ENCODE data around the gene ADAMTS2.
"Not testable (repeated sequence)": the region's sequence is repeated elsewhere in the genome, so short reads cannot be mapped to it uniquely, and the experiment has no call there.

ADAMTS2 gene

GRCh38 chr5:179294131-179294780 lies 51.0 kb downstream of the ADAMTS2 start:
- DNase-seq = no peak

- no peak for DNase-seq
Measured at GRCh38 chr5:179292681-179293635, 52.3 kb downstream of the ADAMTS2 start.

- DNase-seq = no peak
Measured at GRCh38 chr5:179292202-179292601, 53.1 kb downstream of the ADAMTS2 start.

- DNase-seq = no peak
Measured at GRCh38 chr5:179290681-179291540, 54.4 kb downstream of the ADAMTS2 start.

GRCh38 chr5:179289756-179290385 lies 55.4 kb downstream of the ADAMTS2 start:
- no peak for DNase-seq

- no peak for DNase-seq
Measured at GRCh38 chr5:179288809-179289185, 56.5 kb downstream of the ADAMTS2 start.

GRCh38 chr5:179288101-179288808 lies 57.0 kb downstream of the ADAMTS2 start:
- no peak for DNase-seq

GRCh38 chr5:179287631-179288030 lies 57.6 kb downstream of the ADAMTS2 start:
- DNase-seq = no peak

GRCh38 chr5:179287071-179287470 lies 58.2 kb downstream of the ADAMTS2 start:
- DNase-seq = no peak

GRCh38 chr5:179285776-179286162 lies 59.5 kb downstream of the ADAMTS2 start:
- not testable (repeated sequence) for DNase-seq

GRCh38 chr5:179284751-179285631 lies 60.3 kb downstream of the ADAMTS2 start:
- DNase-seq = no peak

- not testable (repeated sequence) for DNase-seq
Measured at GRCh38 chr5:179283908-179284307, 61.4 kb downstream of the ADAMTS2 start.

GRCh38 chr5:179281694-179282093 lies 63.6 kb downstream of the ADAMTS2 start:
- no peak for DNase-seq

- DNase-seq = no peak
Measured at GRCh38 chr5:179280095-179280490, 65.2 kb downstream of the ADAMTS2 start.

- DNase-seq = no peak
Measured at GRCh38 chr5:179279347-179280094, 65.7 kb downstream of the ADAMTS2 start.

GRCh38 chr5:179278546-179278945 lies 66.7 kb downstream of the ADAMTS2 start:
- DNase-seq = no peak

GRCh38 chr5:179278119-179278518 lies 67.1 kb downstream of the ADAMTS2 start:
- DNase-seq = no peak

- DNase-seq = no peak
Measured at GRCh38 chr5:179276838-179277395, 68.3 kb downstream of the ADAMTS2 start.

- DNase-seq = no peak
Measured at GRCh38 chr5:179275941-179276837, 69.1 kb downstream of the ADAMTS2 start.

Data from activated CD4-positive, CD25-positive, alpha-beta regulatory T cell treated with anti-CD3 and anti-CD28 coated beads, Interleukin-2, amount 50 U/mL, for 72 hours (primary cell).